Activated CD8-positive, alpha-beta memory T cell treated with anti-CD3 and anti-CD28 coated beads, Interleukin-2, amount 50 U/mL, for 24 hours (primary cell): ENCODE data around the gene NME2.
"Not testable (repeated sequence)": the region's sequence is repeated elsewhere in the genome, so short reads cannot be mapped to it uniquely, and the experiment has no call there.

Experiments used
- DNase-seq: peaks from one replicate; pipeline ENCODE4 v3.0.0-alpha.2; 2020; ENCODE audit errors: extremely low read depth

The NME2 gene

GRCh38 chr17:51153210-51154072 lies 12.8 kb upstream of the NME2 start, which contains the start of gene NME1:
TSS of gene NME1 (plus strand) at chr17:51153559. CDS start at chr17:51155655, 2,096 bp downstream.
- DNase-seq = peak; percentile 93

DNA sequence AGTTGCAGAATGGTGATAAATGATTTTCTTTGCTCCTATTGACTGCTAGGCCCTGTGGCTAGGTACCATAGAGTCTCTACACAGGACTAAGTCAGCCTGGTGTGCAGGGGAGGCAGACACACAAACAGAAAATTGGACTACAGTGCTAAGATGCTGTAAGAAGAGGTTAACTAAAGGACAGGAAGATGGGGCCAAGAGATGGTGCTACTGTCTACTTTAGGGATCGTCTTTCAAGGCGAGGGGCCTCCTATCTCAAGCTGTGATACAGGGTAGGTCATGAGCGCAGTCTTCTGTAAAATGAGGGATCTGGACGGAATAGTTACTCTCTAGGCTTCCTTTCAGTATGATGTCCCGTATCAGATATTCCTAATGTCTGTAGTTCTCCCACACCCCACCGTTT lies 12.0 kb upstream of the NME2 start:
- no peak for DNase-seq

GRCh38 chr17:51155416-51155815 lies 10.8 kb upstream of the NME2 start:
- DNase-seq = no peak

DNA sequence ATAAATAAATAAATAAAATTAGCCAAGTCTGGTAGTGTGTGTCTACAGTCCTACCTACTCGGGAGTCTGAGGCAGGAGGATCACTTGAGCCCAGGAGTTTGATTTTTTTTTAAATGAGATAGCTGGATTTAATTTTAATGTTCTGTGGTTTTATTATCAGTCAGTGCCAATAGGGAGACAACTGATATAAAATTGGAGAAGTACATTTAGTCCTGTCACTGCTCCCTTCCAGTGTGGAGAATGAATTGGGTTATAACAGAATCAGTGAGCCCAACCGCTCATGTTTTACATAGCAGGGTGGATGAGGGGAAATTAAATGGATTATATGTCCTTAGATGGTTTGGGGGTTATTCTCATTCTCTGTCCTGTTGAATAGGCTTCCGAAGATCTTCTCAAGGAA lies 6.6 kb upstream of the NME2 start:
- no peak for DNase-seq

GRCh38 chr17:51161541-51161940 lies 4.7 kb upstream of the NME2 start:
- DNase-seq = no peak

DNA sequence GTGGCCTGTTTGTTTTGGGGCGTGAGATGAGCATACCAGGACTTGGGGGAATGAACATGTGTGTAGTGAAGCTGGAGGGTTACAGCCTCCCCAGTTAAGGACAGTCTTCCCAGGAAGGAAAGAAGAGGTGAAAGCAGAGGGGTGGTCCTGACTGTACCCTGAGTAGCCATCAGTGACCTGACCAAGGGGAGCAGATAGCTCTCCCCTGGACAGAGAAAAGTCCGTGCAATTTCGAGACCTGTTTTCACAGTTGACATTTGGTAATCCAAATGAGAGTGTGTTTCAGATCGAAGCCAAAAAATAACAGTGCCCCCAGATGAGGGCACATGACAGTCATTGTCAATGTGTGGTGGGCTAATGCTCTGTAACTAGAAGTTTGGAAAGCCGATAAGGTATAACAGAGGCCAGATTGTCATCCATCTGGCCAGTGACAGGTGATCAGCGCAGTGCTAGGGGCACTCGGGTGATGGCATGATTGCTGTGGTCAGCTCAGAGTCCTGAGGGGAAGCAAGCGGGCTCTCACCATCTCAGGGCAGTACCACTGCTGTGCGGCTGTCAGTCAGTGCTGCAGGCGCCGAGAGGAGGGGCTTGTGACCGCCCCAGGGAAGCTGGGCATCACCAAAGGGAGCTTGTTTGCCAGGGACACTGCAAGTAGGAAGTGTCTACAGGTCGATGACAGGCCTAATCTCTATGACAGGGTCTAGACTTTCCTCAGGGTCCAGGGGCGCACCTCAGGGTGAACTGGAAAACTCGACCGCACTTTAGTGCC lies 1.1 kb upstream of the NME2 start:
- no peak for DNase-seq

DNA sequence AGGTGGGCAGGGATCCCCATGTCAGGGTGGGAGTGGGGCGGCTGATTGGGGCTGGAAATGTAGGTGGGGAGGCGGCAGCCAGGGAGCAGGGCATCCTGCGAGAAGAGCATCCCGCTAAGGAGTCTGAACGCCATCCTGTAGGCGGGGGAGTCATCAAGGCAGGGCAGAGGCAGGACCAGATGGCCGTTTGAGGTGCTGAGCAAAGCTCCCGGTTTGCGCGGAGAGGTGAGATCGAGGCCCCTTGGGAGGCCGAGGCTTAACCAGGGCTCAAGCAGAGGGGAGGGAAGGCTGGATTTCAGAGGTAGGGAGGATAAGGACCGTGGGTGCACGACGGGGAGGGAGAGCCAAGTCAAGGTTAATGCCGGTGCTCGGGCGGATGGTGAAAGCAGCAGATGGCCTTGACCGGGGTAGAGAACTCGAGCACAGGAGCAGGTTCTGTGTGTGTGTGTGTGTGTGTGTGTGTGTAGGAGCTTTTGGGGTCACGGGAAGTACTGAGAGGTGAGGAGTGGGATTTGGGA lies 472 bp upstream of the NME2 start:
- DNase-seq = no peak

GRCh38 chr17:51166987-51167931 lies 1.0 kb downstream of the NME2 start:
- peak; percentile 23 for DNase-seq

- DNase-seq = no peak
These were observed 3.1 kb downstream of the NME2 start for GRCh38 chr17:51169340-51169739.

DNA sequence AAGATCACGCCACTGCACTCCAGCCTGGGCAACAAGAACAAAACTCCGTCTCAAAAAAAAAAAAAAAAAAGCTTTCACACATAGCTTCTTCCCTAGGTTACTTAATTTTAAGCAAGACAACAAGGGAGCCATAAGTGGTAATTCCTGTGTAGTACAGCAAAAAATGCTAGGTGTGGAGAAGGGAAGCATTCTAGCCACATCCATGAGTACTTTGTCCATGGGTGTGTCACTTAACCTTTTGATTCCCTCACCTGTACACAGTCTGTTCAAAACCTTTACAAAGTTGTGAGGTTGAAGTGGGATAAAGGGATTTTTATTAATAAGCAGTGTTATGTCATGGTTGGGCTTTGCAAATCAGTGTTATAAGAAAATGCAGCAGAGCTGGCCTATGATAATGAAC lies 4.5 kb downstream of the NME2 start:
- no peak for DNase-seq

DNA sequence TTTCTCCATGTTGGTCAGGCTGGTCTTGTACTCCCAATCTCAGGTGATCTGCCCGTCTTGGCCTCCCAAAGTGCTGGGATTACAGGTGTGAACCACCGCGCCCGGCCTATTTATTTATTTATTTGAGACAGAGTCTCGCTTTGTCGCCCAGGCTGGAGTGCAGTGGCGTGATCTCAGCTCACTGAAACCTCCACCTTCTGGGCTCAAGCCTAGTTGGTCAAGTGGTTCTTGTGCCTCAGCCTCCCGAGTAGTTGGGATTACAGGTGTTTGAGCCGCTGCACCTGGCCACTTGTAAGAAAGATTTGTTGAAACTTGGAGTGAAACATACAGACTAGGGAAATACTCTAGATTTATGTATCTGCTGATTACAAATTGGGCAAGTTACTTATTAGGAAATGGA lies 5.8 kb downstream of the NME2 start:
- not testable (repeated sequence) for DNase-seq

DNA sequence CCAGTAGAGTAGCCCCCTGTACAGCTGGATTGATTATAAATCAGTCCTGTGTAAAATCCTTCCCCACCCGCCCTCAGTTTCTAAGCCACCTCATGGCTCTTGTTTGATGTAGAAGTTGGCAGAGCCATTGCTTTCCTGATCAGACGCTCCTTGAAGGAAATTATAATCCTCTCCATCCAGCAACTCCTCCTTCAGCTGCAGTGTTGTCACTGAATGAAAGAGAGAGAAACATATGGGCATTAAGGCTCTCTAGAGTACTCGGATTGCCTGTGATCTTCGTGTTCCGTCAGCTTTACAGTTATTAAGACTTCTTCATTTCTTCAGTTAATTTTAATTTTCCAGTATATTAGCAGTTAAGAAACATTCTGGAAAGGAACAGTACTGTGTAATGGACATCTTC lies 14.3 kb downstream of the NME2 start:
- no peak for DNase-seq

GRCh38 chr17:51184124-51184523 lies 17.9 kb downstream of the NME2 start:
- no peak for DNase-seq

DNA sequence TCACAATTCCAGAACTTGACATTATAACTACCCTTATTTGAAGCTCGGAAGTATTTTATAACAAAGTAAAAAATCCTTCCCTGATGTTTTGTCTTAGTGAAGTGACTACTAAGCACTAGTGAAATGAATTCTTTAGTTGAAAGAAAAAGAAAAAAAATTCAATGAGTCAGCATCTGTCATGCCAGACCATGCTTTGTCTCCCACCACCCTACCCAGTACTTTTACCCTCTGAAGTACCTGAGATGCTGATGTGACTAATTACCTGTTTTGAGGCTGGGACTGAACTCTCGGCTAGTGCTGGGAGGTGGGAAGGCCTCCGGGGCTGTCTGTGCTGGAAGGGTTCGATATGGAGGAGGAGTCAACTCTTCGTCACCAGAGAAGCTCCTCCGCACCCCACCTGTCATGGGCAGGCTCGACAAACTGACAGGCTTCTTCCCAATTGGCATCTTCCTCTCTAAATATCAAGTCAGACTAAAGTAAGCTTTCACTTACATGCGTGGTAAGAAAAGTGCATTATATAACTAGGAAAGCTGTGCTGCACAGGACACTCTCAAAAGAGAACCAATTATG lies 19.6 kb downstream of the NME2 start:
- DNase-seq = no peak

GRCh38 chr17:51188271-51188833 lies 22.1 kb downstream of the NME2 start:
- DNase-seq = no peak

GRCh38 chr17:51189162-51189561 lies 23.0 kb downstream of the NME2 start:
- no peak for DNase-seq

- no peak for DNase-seq
These were observed 23.4 kb downstream of the NME2 start for GRCh38 chr17:51189628-51190027.

DNA sequence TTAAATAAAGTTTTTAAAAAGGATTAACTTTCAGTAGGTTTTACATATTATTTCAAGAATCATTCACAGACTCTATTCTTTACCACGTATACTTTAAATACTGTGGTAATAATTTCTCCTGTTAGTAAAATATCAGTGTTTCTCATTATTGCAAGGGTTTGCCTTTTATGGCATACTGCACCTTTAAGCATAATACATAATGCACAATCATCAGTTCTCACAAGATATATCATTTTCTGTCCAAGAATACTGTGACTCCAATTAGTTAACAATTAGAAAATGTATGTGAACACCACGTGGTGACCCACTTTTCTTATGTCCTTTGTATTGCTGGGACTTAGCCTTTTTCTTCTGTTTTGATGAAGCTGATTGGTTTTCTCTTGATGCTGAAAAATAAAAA lies 25.7 kb downstream of the NME2 start:
- DNase-seq = no peak

- no peak for DNase-seq
These were observed 31.5 kb downstream of the NME2 start for GRCh38 chr17:51197754-51198153.

GRCh38 chr17:51200295-51200694 lies 34.1 kb downstream of the NME2 start:
- DNase-seq = no peak

GRCh38 chr17:51200846-51201245 lies 34.6 kb downstream of the NME2 start:
- no peak for DNase-seq
